ENCODE data around the gene DIP2A.
"Not testable (repeated sequence)": the region's sequence is repeated elsewhere in the genome, so short reads cannot be mapped to it uniquely, and the experiment has no call there.

DIP2A gene

GRCh38 chr21:46448108-46448507 is 10.6 kb upstream of the DIP2A start:
- DNase-seq (ENCODE audit: low read depth), result no peak

GRCh38 chr21:46448855-46449254 is 9.8 kb upstream of the DIP2A start:
- DNase-seq (ENCODE audit: low read depth), result not testable (repeated sequence)

- DNase-seq (ENCODE audit: low read depth), result no peak
Observed at GRCh38 chr21:46452710-46453109, 6.0 kb upstream of the DIP2A start.

GRCh38 chr21:46454142-46454541 is 4.5 kb upstream of the DIP2A start:
- DNase-seq (ENCODE audit: low read depth), result no peak

GRCh38 chr21:46454634-46455390 is 3.9 kb upstream of the DIP2A start:
- DNase-seq (ENCODE audit: low read depth), result no peak

- no peak for DNase-seq (ENCODE audit: low read depth)
Observed at GRCh38 chr21:46455575-46456385, 2.9 kb upstream of the DIP2A start.

GRCh38 chr21:46456750-46457149 is 1.9 kb upstream of the DIP2A start:
- DNase-seq (ENCODE audit: low read depth), result no peak

- no peak for DNase-seq (ENCODE audit: low read depth)
Observed at GRCh38 chr21:46457801-46458314, 833 bp upstream of the DIP2A start.

GRCh38 chr21:46459024-46459355 is 299 bp downstream of the DIP2A start:
- no peak for DNase-seq (ENCODE audit: low read depth)

GRCh38 chr21:46459356-46460112 is 843 bp downstream of the DIP2A start:
- DNase-seq (ENCODE audit: low read depth), result no peak

- DNase-seq (ENCODE audit: low read depth), result no peak
Observed at GRCh38 chr21:46461909-46462308, 3.2 kb downstream of the DIP2A start.

- DNase-seq (ENCODE audit: low read depth), result not testable (repeated sequence)
Observed at GRCh38 chr21:46465153-46465552, 6.5 kb downstream of the DIP2A start.

- no peak for DNase-seq (ENCODE audit: low read depth)
Observed at GRCh38 chr21:46465651-46466050, 7.0 kb downstream of the DIP2A start.

- DNase-seq (ENCODE audit: low read depth), result no peak
Observed at GRCh38 chr21:46468108-46468774, 9.6 kb downstream of the DIP2A start.

GRCh38 chr21:46469275-46469674 is 10.6 kb downstream of the DIP2A start:
- no peak for DNase-seq (ENCODE audit: low read depth)

GRCh38 chr21:46471514-46471913 is 12.8 kb downstream of the DIP2A start:
- DNase-seq (ENCODE audit: low read depth), result no peak

- DNase-seq (ENCODE audit: low read depth), result no peak
Observed at GRCh38 chr21:46472246-46472645, 13.6 kb downstream of the DIP2A start.

GRCh38 chr21:46474382-46474781 is 15.7 kb downstream of the DIP2A start:
- DNase-seq (ENCODE audit: low read depth), result no peak

- no peak for DNase-seq (ENCODE audit: low read depth)
Observed at GRCh38 chr21:46475296-46475695, 16.6 kb downstream of the DIP2A start.

- no peak for DNase-seq (ENCODE audit: low read depth)
Observed at GRCh38 chr21:46477765-46478164, 19.1 kb downstream of the DIP2A start.

- DNase-seq (ENCODE audit: low read depth), result no peak
Observed at GRCh38 chr21:46478910-46479309, 20.2 kb downstream of the DIP2A start.

GRCh38 chr21:46480466-46480865 is 21.8 kb downstream of the DIP2A start:
- DNase-seq (ENCODE audit: low read depth), result no peak

Data from stimulated activated CD4-positive, alpha-beta T cell treated with anti-CD3 and anti-CD28 coated beads, Interleukin-2, amount 100 ng/mL, for 4 hours (primary cell).